IMR-90 (cell line): Measurements from ENCODE around the gene NUFIP2. TPM values are rescaled to one million over a fixed set of nuclear protein-coding genes. Genes with fewer than 3 reads are reported as not detected.

Source experiments
- ATAC-seq: fragments of 200-7000 bp; cut with Tn5 transposase; 2 replicates; pipeline ENCODE4 v1.9.1; 2020; ENCODE audit warnings: low read depth, mild to moderate bottlenecking, moderate library complexity
- BruUV-seq: library from RNA; stranded (reverse); fragments of 400-500 nt; replicated peaks from 2 replicates; lab custom pipeline; 2021; lab: Mats Ljungman, UMichigan
- CTCF ChIA-PET: fragments of 300-600 bp; formaldehyde crosslinking; extraction: SDS; loops from one replicate; lab custom pipeline; 2021; ENCODE audit warnings: antibody characterized with exemption; lab: Yijun Ruan, JAX
- POLR2A ChIA-PET: fragments of 300-600 bp; sonication (Branson Sonifier 250); formaldehyde crosslinking; loops from one replicate; lab custom pipeline; 2022; ENCODE audit warnings: antibody characterized with exemption; ENCODE audit not compliant: unreplicated experiment; lab: Charles Lee
- DNase-seq: peaks from one replicate; pipeline ENCODE4 v3.0.0; 2013
- H2AFZ ChIP-seq: replicated peaks from 2 replicates; pipeline ENCODE3; 2013; ENCODE audit warnings: low read length, mild to moderate bottlenecking; ENCODE audit not compliant: poor library complexity
- H2AK5ac ChIP-seq: 2 replicates; pipeline ENCODE4 v1.6.1; 2013; ENCODE audit warnings: low read depth, low read length, inconsistent platforms
- H2AK9ac ChIP-seq: replicated peaks from 2 replicates; pipeline ENCODE3; 2013; ENCODE audit warnings: mild to moderate bottlenecking, low read depth, low read length, moderate library complexity; ENCODE audit not compliant: poor library complexity
- H2BK120ac ChIP-seq: 2 replicates; pipeline ENCODE4 v1.6.1; 2013; ENCODE audit warnings: low read depth, low read length, inconsistent platforms
- H2BK15ac ChIP-seq: 3 replicates; pipeline ENCODE4 v1.6.1; 2013; ENCODE audit warnings: low read depth, low read length, inconsistent platforms
- H2BK20ac ChIP-seq: 2 replicates; pipeline ENCODE4 v1.6.1; 2013; ENCODE audit warnings: low read depth, mild to moderate bottlenecking, inconsistent platforms, low read length, moderate library complexity
- H2BK5ac ChIP-seq: 2 replicates; pipeline ENCODE4 v1.6.1; 2013; ENCODE audit warnings: mild to moderate bottlenecking, low read depth, low read length, inconsistent platforms; ENCODE audit not compliant: poor library complexity, severe bottlenecking
- H3K14ac ChIP-seq: replicated peaks from 2 replicates; pipeline ENCODE4 v1.6.1; 2013; ENCODE audit warnings: low read depth, low read length, inconsistent platforms
- H3K18ac ChIP-seq: 2 replicates; pipeline ENCODE4 v1.6.1; 2013; ENCODE audit warnings: low read depth, low read length, control low read depth
- H3K23ac ChIP-seq: 2 replicates; pipeline ENCODE4 v1.6.1; 2013; ENCODE audit warnings: low read depth, low read length, inconsistent platforms
- H3K27ac ChIP-seq: 2 replicates; pipeline ENCODE4 v1.5.1; 2013; ENCODE audit warnings: mild to moderate bottlenecking, control low read depth, low read length; ENCODE audit not compliant: insufficient read depth
- H3K27me3 ChIP-seq: 2 replicates; pipeline ENCODE4 v1.6.1; 2013; ENCODE audit warnings: low read length; ENCODE audit not compliant: control insufficient read depth, insufficient read depth
- H3K36me3 ChIP-seq: 2 replicates; pipeline ENCODE4 v1.6.1; 2013; ENCODE audit warnings: low read length, mixed read lengths; ENCODE audit not compliant: control insufficient read depth, insufficient read depth
- H3K4ac ChIP-seq: 2 replicates; pipeline ENCODE4 v1.6.1; 2013; ENCODE audit warnings: low read depth, low read length, inconsistent platforms
- H3K4me1 ChIP-seq: 2 replicates; pipeline ENCODE4 v1.6.1; 2013; ENCODE audit warnings: low read length, mixed read lengths; ENCODE audit not compliant: control insufficient read depth, insufficient read depth
- H3K4me2 ChIP-seq: 2 replicates; pipeline ENCODE4 v1.6.1; 2013; ENCODE audit warnings: low read depth, mild to moderate bottlenecking, control low read depth, low read length, moderate library complexity
- H3K4me3 ChIP-seq: 2 replicates; pipeline ENCODE4 v1.5.1; 2013; ENCODE audit warnings: low read depth, mild to moderate bottlenecking, control low read depth, low read length, moderate library complexity; ENCODE audit not compliant: insufficient read depth
- H3K56ac ChIP-seq: 2 replicates; pipeline ENCODE4 v1.6.1; 2013; ENCODE audit warnings: low read length, inconsistent platforms; ENCODE audit not compliant: insufficient read depth; ENCODE audit errors: extremely low read depth
- H3K79me1 ChIP-seq, 2 experiments: 2 replicates each; pipeline ENCODE4 v1.6.1; 2013; ENCODE audit warnings: low read length in 2 of 2, inconsistent platforms in 1 of 2, low read depth in 1 of 2
- H3K9ac ChIP-seq: 2 replicates; pipeline ENCODE4 v1.6.1; 2013; ENCODE audit warnings: low read depth, low read length, control low read depth
- H3K9me1 ChIP-seq: 2 replicates; pipeline ENCODE4 v1.6.1; 2013; ENCODE audit warnings: low read length, inconsistent platforms; ENCODE audit not compliant: insufficient read depth
- H3K9me3 ChIP-seq: 2 replicates; pipeline ENCODE4 v1.6.1; 2013; ENCODE audit warnings: low read length; ENCODE audit not compliant: control insufficient read depth, insufficient read depth
- H4K20me1 ChIP-seq: 2 replicates; pipeline ENCODE4 v1.6.1; 2013; ENCODE audit warnings: low read length, inconsistent platforms; ENCODE audit not compliant: insufficient read depth
- H4K5ac ChIP-seq: 2 replicates; pipeline ENCODE4 v1.6.1; 2013; ENCODE audit warnings: mild to moderate bottlenecking, low read depth, low read length, control low read depth
- H4K8ac ChIP-seq, 2 experiments: 2 replicates each; pipeline ENCODE4 v1.6.1; 2013; ENCODE audit warnings: low read depth in 2 of 2, low read length in 2 of 2, control low read depth in 1 of 2, inconsistent platforms in 1 of 2
- H4K91ac ChIP-seq: 2 replicates; pipeline ENCODE4 v1.6.1; 2013; ENCODE audit warnings: low read depth, low read length, inconsistent platforms; ENCODE audit not compliant: insufficient read depth
- CEBPB ChIP-seq: IDR thresholded peaks from 2 replicates; pipeline ENCODE4 v1.6.1; 2012; ENCODE audit warnings: low read depth, low read length, improper control_type of control experiment
- RCOR1 ChIP-seq: IDR thresholded peaks from 2 replicates; pipeline ENCODE4 v1.6.1; 2012; ENCODE audit warnings: mild to moderate bottlenecking, low read length, improper control_type of control experiment; ENCODE audit not compliant: insufficient replicate concordance
- WGBS, 2 experiments: methylation state at CpG; one replicate each; pipeline versions ENCODE4 v1.1.5 to v1.1.7; 2013; ENCODE audit warnings: missing lambda C conversion rate in 2 of 2; ENCODE audit not compliant: insufficient read length in 1 of 2; ENCODE audit errors: extremely low coverage in 2 of 2; 5-methylcytosine and 5-hydroxymethylcytosine counted together
- dilution Hi-C: fragments of 300-500 bp; cut with HindIII; formaldehyde crosslinking; loops from one replicate; pipeline ENCODE4 v1.14.3; 2018; ENCODE audit warnings: low sequenced_read_pairs; ENCODE audit not compliant: unreplicated experiment
- in situ Hi-C: fragments of 300-500 bp; cut with MboI; formaldehyde crosslinking; loops from 3 replicates; pipeline ENCODE4 v1.14.3; 2019; ENCODE audit warnings: low sequenced_read_pairs, inconsistent platforms, mixed read lengths
- intact Hi-C: fragments of 100-400 bp; cut with micrococcal nuclease; formaldehyde crosslinking; loops from 2 replicates; pipeline ENCODE4 v1.10.0; 2022
- polyA plus RNA-seq, 3 experiments: library from polyadenylated mRNA; depleted of rRNA; stranded (reverse); fragments of >200 nt; gene quantifications; 2 replicates each; pipeline ENCODE4 v1.2.3, GENCODE V29; 2012; ENCODE audit warnings: low replicate concordance in 1 of 3
- total RNA-seq: library from RNA; depleted of rRNA; stranded (reverse); fragments of >200 nt; gene quantifications from 2 replicates; pipeline ENCODE4 v1.2.3, GENCODE V29; 2012

The NUFIP2 gene
- total and polyA plus RNA-seq, 2 of the 4 experiments (the other 2 are of a cell fraction), result 8.9 to 25.6 TPM

GRCh38 chr17:29283496-29283895, 10.5 kb downstream of the NUFIP2 start:
- Histone ChIP-seq H2BK15ac (no peak overlapping the region), H2BK120ac (no peak overlapping the region), H3K23ac (0 out of 2 replicates have a peak overlapping the region, but pooled peaks have one; percentile 31), H3K18ac (no peak overlapping the region), H3K9me3 (no peaks in the 10 kb centered on the region), H4K5ac (no peak overlapping the region), H3K4me2 (no peak overlapping the region), H3K14ac (no peak overlapping the region), H3K27ac (no peak overlapping the region), H2BK20ac (no peak overlapping the region), H4K91ac (no peak overlapping the region), H3K56ac (no peak overlapping the region), H3K27me3 (no peaks in the 10 kb centered on the region), H3K4me1 (peaks cover 8% of the 10 kb centered on the region), H3K4ac (no peak overlapping the region), H3K36me3 (peaks cover 56% of the 10 kb centered on the region), H2BK5ac (no peak overlapping the region), H2AFZ (no peak overlapping the region), H3K9ac (no peak overlapping the region), H3K4me3 (no peak overlapping the region), H4K8ac (no peak overlapping the region), H2AK9ac (no peak overlapping the region), H3K79me1 (peaks cover 0 to 41% of the 10 kb centered on the region in 2 experiments; a peak in 2 of 4 replicates), H2AK5ac (no peak overlapping the region), H4K20me1 (peaks cover 98% of the 10 kb centered on the region), H3K9me1 (peaks cover 13% of the 10 kb centered on the region)
- ChIA-PET POLR2A (interaction anchor here (0.7 kb wide), 1 partner anchor 155 kb away, joined by 3 read pairs; no protein-coding TSS in a partner anchor), CTCF (interaction anchor here (0.9 to 1.5 kb wide), 2 partner anchors 7 to 21 kb away, joined by 3 read pairs; no protein-coding TSS in a partner anchor)
- in situ Hi-C loops, result no loop called here
- TF ChIP-seq CEBPB (no peak), RCOR1 (no peak)
- no peak for ATAC-seq
- dilution Hi-C loops, result no loop called here
- WGBS, 2 experiments, result no CpG with 5 or more reads among the region's 5 CpGs
- DNase-seq, result no peak
- no TSS peak for BruUV-seq
- intact Hi-C loops, result no loop called here
